ENCODE measurements around the gene KCNQ5. TPM values are rescaled to one million over a fixed set of nuclear protein-coding genes. Genes with fewer than 3 reads are reported as not detected.

KCNQ5 gene
- total and polyA plus RNA-seq, 2 of the 8 experiments (the other 6 are each of a cell fraction or from before 2014, with no cell fraction given): 0.83 to 1.2 TPM

DNA sequence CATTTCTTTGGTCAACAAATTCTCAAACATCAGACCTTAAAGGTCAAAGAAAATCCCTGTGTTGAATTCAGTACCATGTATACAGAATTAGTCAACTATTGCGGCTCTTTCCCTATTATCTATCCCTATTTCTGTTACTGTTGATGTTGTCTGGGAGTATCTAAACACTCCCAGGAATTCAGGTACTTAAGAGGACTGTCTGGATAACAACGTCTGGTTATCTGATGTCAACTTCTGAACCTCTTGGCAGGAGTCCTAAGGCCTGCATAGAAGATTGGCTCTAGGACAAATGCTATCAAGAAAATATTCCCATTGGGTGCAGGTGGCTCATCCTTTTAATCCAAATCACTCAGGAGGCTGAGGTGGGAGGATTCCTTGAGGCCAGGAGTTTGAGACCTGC is 347.8 kb downstream of the KCNQ5 start:
- H3K4me2 ChIP-seq (ENCODE audit: insufficient read depth in 1 of 2, low read depth in 2 of 2, low read length in 2 of 2): no peak overlapping the region
- no peak overlapping the region for H3K14ac ChIP-seq (ENCODE audit: insufficient read length)
- H2AFZ ChIP-seq (ENCODE audit: low read length): no peak overlapping the region
- H2BK15ac ChIP-seq (ENCODE audit: low read length): no peak overlapping the region
- no peaks in the 10 kb centered on the region for H3K36me3 ChIP-seq (ENCODE audit: control insufficient read depth in 2 of 4, insufficient read depth in 4 of 4, low read length in 3 of 4)
- no peak overlapping the region for H2BK5ac ChIP-seq (ENCODE audit: low read depth, low read length)
- ChIA-PET CTCF (ENCODE audit: partially characterized antibody) (no interaction called here), POLR2A (ENCODE audit: partially characterized antibody) (no interaction called here)
- H3K9ac ChIP-seq (replicated peaks in 1 of 4; ENCODE audit: extremely low read depth in 1 of 4, low read depth in 3 of 4, low read length in 3 of 4): no peak overlapping the region
- no peak overlapping the region for H3K18ac ChIP-seq (ENCODE audit: extremely low read depth, low read length)
- FAIRE-seq: no peak
- no peak overlapping the region for H2BK20ac ChIP-seq (ENCODE audit: low read length)
- no peak for DNase-seq (ENCODE audit: low read depth in 1 of 2, low spot score in 2 of 2)
- H4K91ac ChIP-seq (replicated peaks; ENCODE audit: insufficient read length, low read length): no peak overlapping the region
- H3K56ac ChIP-seq (replicated peaks; ENCODE audit: insufficient read length, low read depth, low read length): no peak overlapping the region
- no peak overlapping the region for H3K4ac ChIP-seq (replicated peaks; ENCODE audit: insufficient read length, low read depth, low read length)
- TF ChIP-seq SIN3A (conservative IDR thresholded peaks at IDR 0.05 in 1 of 2, IDR thresholded peaks at IDR 0.05 in 1 of 2; ENCODE audit: low read depth in 1 of 2, low read length in 2 of 2) (no peak), POLR2AphosphoS5 (IDR thresholded peaks at IDR 0.05; ENCODE audit: low read depth, low read length) (no peak)
- H3K23me2 ChIP-seq (ENCODE audit: low read depth, low read length): no peaks in the 10 kb centered on the region
- no peaks in the 10 kb centered on the region for H3K27me3 ChIP-seq (replicated peaks in 1 of 4; ENCODE audit: control insufficient read depth in 3 of 4, extremely low read depth in 1 of 4, insufficient read depth in 3 of 4, low read length in 3 of 4)
- no peak overlapping the region for H4K8ac ChIP-seq (ENCODE audit: extremely low read depth, insufficient read depth, low read length)
- H3K4me1 ChIP-seq (replicated peaks in 1 of 4; ENCODE audit: control insufficient read depth in 3 of 4, insufficient read depth in 4 of 4, low read length in 3 of 4): no peaks in the 10 kb centered on the region
- H3K23ac ChIP-seq (ENCODE audit: insufficient read length): no peak overlapping the region
- WGBS, 2 experiments (ENCODE audit: extremely low coverage in 1 of 2, insufficient coverage in 1 of 2, insufficient read length in 1 of 2, insufficient replicate concordance in 2 of 2, low coverage in 1 of 2, low lambda C conversion rate in 2 of 2, missing lambda C conversion rate in 1 of 2): 88% methylated on average over 2 of the region's 2 CpGs; no CpG with 5 or more reads in 1 of the 2 experiments
- H2BK12ac ChIP-seq (ENCODE audit: low read depth, low read length): no peak overlapping the region
- H3K27ac ChIP-seq (ENCODE audit: low read depth, low read length): no peak overlapping the region
- H2AK5ac ChIP-seq (ENCODE audit: low read depth, low read length): no peak overlapping the region
- H3K4me3 ChIP-seq (ENCODE audit: extremely low read depth in 1 of 4, insufficient read depth in 2 of 4, low read depth in 3 of 4, low read length in 4 of 4): no peak overlapping the region
- H3K79me1 ChIP-seq (ENCODE audit: low read depth, low read length): no peaks in the 10 kb centered on the region
- H2BK120ac ChIP-seq (replicated peaks; ENCODE audit: low read depth, low read length): no peak overlapping the region
- no peak overlapping the region for H4K5ac ChIP-seq (ENCODE audit: insufficient read length, low read depth, low read length)
- no peaks in the 10 kb centered on the region for H3K79me2 ChIP-seq (ENCODE audit: control insufficient read depth in 1 of 2, insufficient read depth in 2 of 2, low read length in 2 of 2)
- no peaks in the 10 kb centered on the region for H3K9me3 ChIP-seq (ENCODE audit: insufficient read depth in 2 of 2, low read depth in 1 of 2, low read length in 1 of 2)
- H4K20me1 ChIP-seq (replicated peaks in 1 of 2; ENCODE audit: control insufficient read depth in 1 of 2, insufficient read depth in 2 of 2, low read length in 2 of 2): no peaks in the 10 kb centered on the region

Measured in H1 (cell line).